Measurements from ENCODE around the gene CACHD1.
"Not testable (repeated sequence)": the region's sequence is repeated elsewhere in the genome, so short reads cannot be mapped to it uniquely, and the experiment has no call there.

The CACHD1 gene

GRCh38 chr1:64669098-64669675, 199.3 kb downstream of the CACHD1 start:
- DNase-seq = no peak

GRCh38 chr1:64675718-64676345, 205.9 kb downstream of the CACHD1 start:
- DNase-seq = no peak

GRCh38 chr1:64676386-64676785, 206.5 kb downstream of the CACHD1 start:
- no peak for DNase-seq

- DNase-seq = no peak
Measured at GRCh38 chr1:64677532-64677931, 207.6 kb downstream of the CACHD1 start.

GRCh38 chr1:64678366-64678765, 208.4 kb downstream of the CACHD1 start:
- DNase-seq = no peak

- peak in 1 of 2 donors; percentile 48 for DNase-seq
Measured at GRCh38 chr1:64679177-64679576, 209.2 kb downstream of the CACHD1 start.

- DNase-seq = no peak
Measured at GRCh38 chr1:64680599-64680998, 210.7 kb downstream of the CACHD1 start.

GRCh38 chr1:64681043-64681442, 211.1 kb downstream of the CACHD1 start:
- DNase-seq = no peak

GRCh38 chr1:64683419-64683818, 213.5 kb downstream of the CACHD1 start:
- no peak for DNase-seq

GRCh38 chr1:64685217-64685616, 215.3 kb downstream of the CACHD1 start:
- DNase-seq = no peak

GRCh38 chr1:64685765-64686341, 215.9 kb downstream of the CACHD1 start:
- DNase-seq = no peak

- peak in 1 of 2 donors; percentile 57 for DNase-seq
Measured at GRCh38 chr1:64686828-64687724, 217.1 kb downstream of the CACHD1 start.

- DNase-seq = peak in 1 of 2 donors; percentile 76
Measured at GRCh38 chr1:64687725-64688327, 217.9 kb downstream of the CACHD1 start.

GRCh38 chr1:64691626-64692025, 221.7 kb downstream of the CACHD1 start:
- DNase-seq = no peak

GRCh38 chr1:64692911-64693310, 223.0 kb downstream of the CACHD1 start:
- DNase-seq = no peak

GRCh38 chr1:64693406-64693805, 223.5 kb downstream of the CACHD1 start:
- no peak for DNase-seq

GRCh38 chr1:64696879-64697278, 226.9 kb downstream of the CACHD1 start:
- no peak for DNase-seq

GRCh38 chr1:64699327-64699726, 229.4 kb downstream of the CACHD1 start:
- no peak for DNase-seq

GRCh38 chr1:64701071-64701470, 231.1 kb downstream of the CACHD1 start:
- no peak for DNase-seq

- DNase-seq = no peak
Measured at GRCh38 chr1:64701886-64702285, 232.0 kb downstream of the CACHD1 start.

GRCh38 chr1:64702670-64703069, 232.7 kb downstream of the CACHD1 start:
- not testable (repeated sequence) for DNase-seq

- no peak for DNase-seq
Measured at GRCh38 chr1:64703600-64703999, 233.7 kb downstream of the CACHD1 start.

GRCh38 chr1:64705591-64705990, 235.7 kb downstream of the CACHD1 start:
- no peak for DNase-seq
